ENCODE results near the gene BATF3. TPM values are rescaled to one million over a fixed set of nuclear protein-coding genes. Genes with fewer than 3 reads are reported as not detected.

BATF3 gene
- total RNA-seq, 1 donor from 2014 or later = 0.72 TPM

DNA sequence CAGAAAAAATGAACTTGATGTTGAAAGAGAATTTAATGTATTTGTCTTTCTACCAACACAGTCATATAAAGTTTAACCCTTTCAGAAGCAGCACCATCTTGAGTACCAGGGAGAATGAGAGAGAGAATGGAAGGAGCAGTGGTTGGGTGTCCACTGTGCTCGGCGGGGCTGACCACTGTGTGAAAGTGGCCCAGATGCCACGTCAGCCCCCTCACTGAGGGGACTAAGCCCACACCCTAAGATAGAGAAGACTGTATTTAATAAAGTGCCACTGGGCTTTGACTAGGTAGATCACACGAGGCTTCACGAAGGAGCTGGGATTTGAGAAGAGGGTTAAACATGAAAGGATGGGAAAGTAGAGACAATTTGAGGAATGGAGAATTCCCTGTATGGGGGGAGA is 31.2 kb downstream of the BATF3 start:
- TF ChIP-seq, protein P1, sequence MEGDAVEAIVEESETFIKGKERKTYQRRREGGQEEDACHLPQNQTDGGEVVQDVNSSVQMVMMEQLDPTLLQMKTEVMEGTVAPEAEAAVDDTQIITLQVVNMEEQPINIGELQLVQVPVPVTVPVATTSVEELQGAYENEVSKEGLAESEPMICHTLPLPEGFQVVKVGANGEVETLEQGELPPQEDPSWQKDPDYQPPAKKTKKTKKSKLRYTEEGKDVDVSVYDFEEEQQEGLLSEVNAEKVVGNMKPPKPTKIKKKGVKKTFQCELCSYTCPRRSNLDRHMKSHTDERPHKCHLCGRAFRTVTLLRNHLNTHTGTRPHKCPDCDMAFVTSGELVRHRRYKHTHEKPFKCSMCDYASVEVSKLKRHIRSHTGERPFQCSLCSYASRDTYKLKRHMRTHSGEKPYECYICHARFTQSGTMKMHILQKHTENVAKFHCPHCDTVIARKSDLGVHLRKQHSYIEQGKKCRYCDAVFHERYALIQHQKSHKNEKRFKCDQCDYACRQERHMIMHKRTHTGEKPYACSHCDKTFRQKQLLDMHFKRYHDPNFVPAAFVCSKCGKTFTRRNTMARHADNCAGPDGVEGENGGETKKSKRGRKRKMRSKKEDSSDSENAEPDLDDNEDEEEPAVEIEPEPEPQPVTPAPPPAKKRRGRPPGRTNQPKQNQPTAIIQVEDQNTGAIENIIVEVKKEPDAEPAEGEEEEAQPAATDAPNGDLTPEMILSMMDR (conservative IDR thresholded peaks at IDR 0.05) = no peak
- peaks cover 40% of the 10 kb centered on the region for H3K27me3 Mint-ChIP-seq
- H3K9me3 Mint-ChIP-seq = no peaks in the 10 kb centered on the region
- H3K4me1 Mint-ChIP-seq (ENCODE audit: unreplicated experiment) = peaks cover 26% of the 10 kb centered on the region
- DNase-seq (ENCODE audit: extremely low spot score, unreplicated experiment) = no peak
- no peak overlapping the region for H3K4me3 Mint-ChIP-seq
- no peaks in the 10 kb centered on the region for H3K36me3 Mint-ChIP-seq
- no peak overlapping the region for H3K27ac Mint-ChIP-seq

DNA sequence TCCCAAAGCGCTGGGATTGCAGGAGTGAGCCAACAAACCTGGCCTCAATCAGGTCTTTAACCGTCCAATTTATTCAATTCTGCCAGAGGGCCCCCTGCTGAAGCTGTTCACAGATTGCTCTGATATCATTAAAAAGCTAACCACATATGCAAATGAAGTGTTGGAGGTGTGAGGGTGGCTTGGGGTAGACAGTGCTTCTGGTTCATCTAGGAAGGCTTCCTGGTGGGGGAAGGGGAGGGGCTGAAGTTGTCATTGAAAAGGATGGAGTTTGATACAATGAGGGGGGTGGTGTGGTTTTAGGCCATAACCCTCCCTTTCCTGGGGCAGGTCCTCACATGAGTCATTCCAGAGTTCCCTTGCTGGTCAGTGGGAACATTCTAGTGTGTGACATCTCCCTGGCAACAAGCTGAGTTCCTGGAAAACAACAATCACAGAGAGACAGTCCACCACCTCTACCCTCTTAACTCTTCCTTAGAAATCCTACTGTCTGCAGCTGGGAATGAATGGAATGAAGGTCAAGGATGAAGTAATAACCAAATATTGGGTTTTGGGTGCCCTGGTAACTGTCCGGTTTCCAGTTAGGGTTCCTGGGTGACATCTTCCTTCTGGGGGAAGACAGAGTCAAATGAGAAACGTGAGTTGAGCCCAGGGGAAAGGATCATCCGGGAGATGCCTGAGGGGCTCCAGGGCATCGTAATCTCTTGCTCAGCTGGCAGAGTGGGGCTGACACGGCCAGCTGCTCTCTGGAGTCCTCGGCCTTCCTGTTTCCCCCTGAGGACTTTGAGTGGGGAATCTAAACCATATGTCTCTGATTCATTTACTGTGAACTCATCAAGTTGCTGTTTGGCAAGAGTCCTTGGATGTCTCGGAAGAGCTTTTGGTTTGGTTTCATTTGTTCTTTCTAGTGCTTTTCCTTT is 32.2 kb downstream of the BATF3 start:
- DNase-seq (ENCODE audit: extremely low spot score, unreplicated experiment) = peak; percentile 36
- no peaks in the 10 kb centered on the region for H3K9me3 Mint-ChIP-seq
- TF ChIP-seq, protein P1 (conservative IDR thresholded peaks at IDR 0.05) = no peak
- H3K27ac Mint-ChIP-seq = peak overlapping the region; percentile 49
- peak overlapping the region; percentile 58 for H3K4me3 Mint-ChIP-seq
- peaks cover 40% of the 10 kb centered on the region for H3K27me3 Mint-ChIP-seq
- H3K4me1 Mint-ChIP-seq (ENCODE audit: unreplicated experiment) = peaks cover 26% of the 10 kb centered on the region
- H3K36me3 Mint-ChIP-seq = no peaks in the 10 kb centered on the region

DNA sequence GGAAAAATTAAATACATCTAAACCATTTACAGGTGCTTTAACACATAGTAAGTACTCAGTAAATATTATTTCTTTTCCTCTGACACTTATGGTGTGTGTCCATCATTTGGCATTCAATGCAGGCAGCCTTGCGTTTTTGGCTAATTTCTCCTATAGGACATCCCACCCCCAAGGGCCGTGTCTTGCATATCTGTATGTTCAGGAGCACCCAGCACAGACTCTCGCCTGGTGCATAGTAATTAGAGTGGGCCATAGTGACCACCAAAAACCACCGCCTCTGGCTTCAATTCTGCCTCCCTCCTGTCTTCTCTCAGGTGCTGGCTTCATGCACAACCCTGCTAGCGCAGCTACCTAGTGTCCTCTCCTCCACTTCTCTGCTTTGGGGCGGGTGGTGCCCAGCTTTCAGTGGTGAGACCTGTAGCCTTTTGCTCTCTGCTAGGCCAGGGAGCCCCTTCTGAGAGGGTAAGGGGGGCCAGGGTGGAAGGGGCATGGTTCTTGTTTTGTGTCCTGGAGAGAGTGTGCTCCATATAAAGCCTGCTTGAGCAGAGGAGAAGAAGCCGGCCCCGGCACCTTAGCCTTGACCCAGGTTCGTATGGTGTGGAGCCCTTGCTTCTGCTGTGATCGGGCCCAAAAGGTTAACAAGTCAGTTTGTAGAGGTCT is 33.4 kb downstream of the BATF3 start:
- Mint-ChIP-seq H3K27ac (no peak overlapping the region), H3K36me3 (no peaks in the 10 kb centered on the region), H3K9me3 (no peaks in the 10 kb centered on the region), H3K4me3 (peak overlapping the region; percentile 28), H3K4me1 (ENCODE audit: unreplicated experiment) (peaks cover 26% of the 10 kb centered on the region), H3K27me3 (peaks cover 36% of the 10 kb centered on the region)
- DNase-seq (ENCODE audit: extremely low spot score, unreplicated experiment) = peak; percentile 56
- TF ChIP-seq, protein P1 (conservative IDR thresholded peaks at IDR 0.05) = no peak

DNA sequence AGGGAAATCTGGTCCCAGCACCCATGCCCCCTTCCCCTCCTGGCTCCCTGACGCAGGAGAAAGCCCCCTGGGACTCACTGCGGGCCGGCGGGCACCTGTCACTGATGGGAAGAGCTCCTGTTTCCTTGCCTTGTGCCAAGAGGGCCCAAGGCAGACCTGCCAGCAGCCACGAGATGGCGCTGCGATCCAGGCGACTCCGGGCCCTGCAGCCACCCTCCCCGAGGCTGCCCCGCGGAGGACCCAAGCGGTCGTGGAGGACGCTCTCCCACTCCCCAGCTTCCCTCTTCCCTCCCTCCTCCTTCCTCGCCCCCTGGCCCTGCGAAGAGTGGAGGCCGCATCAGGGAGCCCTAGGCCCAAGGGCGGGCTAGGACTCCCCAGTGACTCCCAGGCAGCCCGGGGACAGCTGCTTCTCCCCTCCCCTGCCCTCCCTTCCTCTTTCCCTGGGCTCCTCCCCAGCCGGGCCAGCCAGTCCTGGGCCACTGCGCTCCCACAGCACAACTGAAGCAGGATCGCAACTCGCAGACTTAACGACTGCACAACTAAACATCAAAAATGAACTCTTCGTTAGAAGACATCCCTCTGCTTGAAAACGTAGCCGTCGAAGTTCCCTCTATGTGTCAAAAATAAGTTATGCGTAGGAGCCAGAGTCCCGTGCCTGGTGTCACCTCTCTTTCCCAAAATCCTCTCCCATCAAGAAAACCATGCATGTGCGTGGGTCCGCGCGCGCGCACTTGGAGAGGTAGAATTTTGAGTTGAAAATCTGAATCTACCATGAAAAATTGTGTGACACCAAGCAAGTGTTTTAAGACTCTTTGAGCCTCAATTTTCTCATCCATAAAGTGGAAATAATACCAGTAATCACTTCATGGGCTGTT is 34.2 kb downstream of the BATF3 start:
- Mint-ChIP-seq H3K36me3 (no peaks in the 10 kb centered on the region), H3K4me3 (peak overlapping the region; percentile 88), H3K9me3 (no peaks in the 10 kb centered on the region), H3K27ac (no peak overlapping the region), H3K4me1 (ENCODE audit: unreplicated experiment) (peaks cover 26% of the 10 kb centered on the region), H3K27me3 (peaks cover 34% of the 10 kb centered on the region)
- TF ChIP-seq, protein P1 (conservative IDR thresholded peaks at IDR 0.05) = peak; percentile 99
- DNase-seq (ENCODE audit: extremely low spot score, unreplicated experiment) = peak; percentile 87

All from type B pancreatic cell (in vitro differentiated cells).